ENCODE measurements around the gene PKP3.
"Not testable (repeated sequence)": the region's sequence is repeated elsewhere in the genome, so short reads cannot be mapped to it uniquely, and the experiment has no call there.

The PKP3 gene

GRCh38 chr11:409600-410483, 15.8 kb downstream of the PKP3 start:
- DNase-seq (ENCODE audit: low read depth) = no peak

GRCh38 chr11:410711-411110, 16.7 kb downstream of the PKP3 start:
- not testable (repeated sequence) for DNase-seq (ENCODE audit: low read depth)

GRCh38 chr11:411520-411919, 17.5 kb downstream of the PKP3 start:
- DNase-seq (ENCODE audit: low read depth) = not testable (repeated sequence)

- no peak for DNase-seq (ENCODE audit: low read depth)
Measured at GRCh38 chr11:412641-413119, 18.7 kb downstream of the PKP3 start.

- no peak for DNase-seq (ENCODE audit: low read depth)
Measured at GRCh38 chr11:413120-414081, 19.4 kb downstream of the PKP3 start.

GRCh38 chr11:414318-414857, 20.4 kb downstream of the PKP3 start:
- DNase-seq (ENCODE audit: low read depth) = no peak

- no peak for DNase-seq (ENCODE audit: low read depth)
Measured at GRCh38 chr11:415640-416041, 21.6 kb downstream of the PKP3 start.

GRCh38 chr11:416051-416756, 22.2 kb downstream of the PKP3 start:
- no peak for DNase-seq (ENCODE audit: low read depth)

GRCh38 chr11:416757-417621, 23.0 kb downstream of the PKP3 start:
- no peak for DNase-seq (ENCODE audit: low read depth)

- DNase-seq (ENCODE audit: low read depth) = no peak
Measured at GRCh38 chr11:417652-418342, 23.8 kb downstream of the PKP3 start.

GRCh38 chr11:418343-419247, 24.6 kb downstream of the PKP3 start:
- DNase-seq (ENCODE audit: low read depth) = no peak

GRCh38 chr11:419248-420005, 25.4 kb downstream of the PKP3 start:
- DNase-seq (ENCODE audit: low read depth) = no peak

- DNase-seq (ENCODE audit: low read depth) = no peak
Measured at GRCh38 chr11:420054-420910, 26.3 kb downstream of the PKP3 start.

- no peak for DNase-seq (ENCODE audit: low read depth)
Measured at GRCh38 chr11:420911-421321, 26.9 kb downstream of the PKP3 start.

- DNase-seq (ENCODE audit: low read depth) = no peak
Measured at GRCh38 chr11:422249-422656, 28.2 kb downstream of the PKP3 start.

- no peak for DNase-seq (ENCODE audit: low read depth)
Measured at GRCh38 chr11:424232-424631, 30.2 kb downstream of the PKP3 start.

GRCh38 chr11:424766-425165, 30.8 kb downstream of the PKP3 start:
- not testable (repeated sequence) for DNase-seq (ENCODE audit: low read depth)

All from HS-5 (cell line).